A549 (cell line): ENCODE data around the gene ERP44. TPM values are rescaled to one million over a fixed set of nuclear protein-coding genes. Genes with fewer than 3 reads are reported as not detected.

ENCODE experiments used
- ATAC-seq, 2 experiments: fragments of 200-7000 bp in 1 of 2; fragments of >200 bp in 1 of 2; cut with Nextera tagmentation in 1 of 2; cut with Tn5 transposase in 1 of 2; 3 replicates each; pipeline versions ENCODE4 v1.8.0 to v1.9.1; 2018 to 2020; ENCODE audit warnings: mild to moderate bottlenecking in 1 of 2, moderate library complexity in 1 of 2
- CTCF ChIA-PET: fragments of 300-600 bp; sonication (Branson Sonifier 250); formaldehyde crosslinking; extraction: SDS; loops from one replicate; lab custom pipeline; 2021; ENCODE audit warnings: antibody characterized with exemption, inconsistent platforms; lab: Yijun Ruan, JAX
- POLR2A ChIA-PET: fragments of 350-600 bp; formaldehyde crosslinking; extraction: SDS; loops from one replicate; lab custom pipeline; 2021; ENCODE audit warnings: antibody characterized with exemption, inconsistent platforms; lab: Yijun Ruan, JAX
- DNase-seq, 2 experiments: peaks; one replicate each; pipeline versions ENCODE4 v3.0.0 to v3.0.0-alpha.2; 2011 to 2016; ENCODE audit warnings: low read depth in 1 of 2, low spot score in 1 of 2
- FAIRE-seq: peaks from 2 replicates; lab custom pipeline; 2011; peaks lifted over from hg19 to GRCh38; lab: Jason Lieb, UNC
- H3K27ac ChIP-seq, 2 experiments: fragments of >200 bp; sonication (Bioruptor Twin); formaldehyde crosslinking; 3 replicates each; pipeline ENCODE4 v1.5.1; 2016 to 2017
- H3K4me1 ChIP-seq: fragments of >200 bp; sonication (Bioruptor Twin); formaldehyde crosslinking; 3 replicates; pipeline ENCODE4 v1.6.1; 2016
- H3K4me2 ChIP-seq: fragments of >200 bp; sonication (Bioruptor Twin); formaldehyde crosslinking; 3 replicates; pipeline ENCODE4 v1.6.1; 2016
- H3K4me3 ChIP-seq: fragments of >200 bp; sonication (Bioruptor Twin); formaldehyde crosslinking; 3 replicates; pipeline ENCODE4 v1.5.1; 2016
- H3K9me3 ChIP-seq: fragments of >200 bp; sonication (Bioruptor Twin); formaldehyde crosslinking; 3 replicates; pipeline ENCODE4 v1.6.1; 2016
- BCL3 ChIP-seq: fragments of >200 bp; sonication (Bioruptor Twin); formaldehyde crosslinking; IDR thresholded peaks from 3 replicates; pipeline ENCODE4 v1.6.1; 2016
- CBX2 ChIP-seq: fragments of 200-600 bp; sonication (generic); IDR thresholded peaks from 2 replicates; pipeline ENCODE4 v1.6.1; 2016; ENCODE audit warnings: low read depth, mild to moderate bottlenecking, borderline replicate concordance
- CBX8 ChIP-seq: fragments of 200-600 bp; sonication (generic); IDR thresholded peaks from 2 replicates; pipeline ENCODE4 v1.6.1; 2016
- CHD2 ChIP-seq: fragments of 150-350 bp; IDR thresholded peaks from 2 replicates; pipeline ENCODE4 v1.6.1; 2014; ENCODE audit warnings: low read length; ENCODE audit not compliant: partially characterized antibody
- CTCF ChIP-seq: fragments of >200 bp; sonication (Bioruptor Twin); formaldehyde crosslinking; IDR thresholded peaks from 3 replicates; pipeline ENCODE4 v1.5.1; 2016
- EHF ChIP-seq: fragments of 250-450 bp; sonication (Bioruptor Pico); IDR thresholded peaks from 2 replicates; pipeline ENCODE4 v1.5.0; 2020; ENCODE audit warnings: mild to moderate bottlenecking
- FOSB ChIP-seq: fragments of 250-450 bp; sonication (Bioruptor Pico); IDR thresholded peaks from 2 replicates; pipeline ENCODE4 v1.5.0; 2020; ENCODE audit warnings: mild to moderate bottlenecking, moderate library complexity
- FOXS1 ChIP-seq: fragments of 250-450 bp; sonication (Bioruptor Pico); IDR thresholded peaks from 2 replicates; pipeline ENCODE4 v1.5.0; 2020; ENCODE audit warnings: mild to moderate bottlenecking, moderate library complexity
- HDAC2 ChIP-seq: fragments of 200-600 bp; sonication (generic); IDR thresholded peaks from 2 replicates; pipeline ENCODE4 v1.6.1; 2016
- HES2 ChIP-seq: fragments of >200 bp; sonication (Bioruptor Twin); formaldehyde crosslinking; IDR thresholded peaks from 2 replicates; pipeline ENCODE4 v1.6.1; 2016
- HOXA7 ChIP-seq: fragments of 250-450 bp; sonication (Bioruptor Pico); IDR thresholded peaks from 2 replicates; pipeline ENCODE4 v1.5.0; 2020; ENCODE audit warnings: mild to moderate bottlenecking, moderate library complexity
- JUN ChIP-seq, 2 experiments: fragments of >200 bp; sonication (Bioruptor Twin); formaldehyde crosslinking; IDR thresholded peaks; 2 replicates in 1 of 2; 3 replicates in 1 of 2; pipeline ENCODE4 v1.6.1; 2016 to 2017
- JUNB ChIP-seq: fragments of >200 bp; sonication (Bioruptor Twin); formaldehyde crosslinking; IDR thresholded peaks from 2 replicates; pipeline ENCODE4 v1.6.1; 2016
- KDM5A ChIP-seq: fragments of 200-600 bp; sonication (generic); IDR thresholded peaks from 2 replicates; pipeline ENCODE4 v1.6.1; 2016; ENCODE audit warnings: antibody characterized with exemption, mild to moderate bottlenecking
- MYC ChIP-seq: IDR thresholded peaks from 2 replicates; pipeline ENCODE4 v1.6.1; 2012; ENCODE audit warnings: mild to moderate bottlenecking, inconsistent platforms, low read length, improper control_type of control experiment, borderline replicate concordance
- PBX3 ChIP-seq: IDR thresholded peaks from 2 replicates; pipeline ENCODE4 v1.6.1; 2012
- RCOR1 ChIP-seq: fragments of 150-350 bp; IDR thresholded peaks from 2 replicates; pipeline ENCODE4 v1.6.1; 2014; ENCODE audit warnings: antibody characterized with exemption, low read length, low read depth
- REST ChIP-seq: fragments of 200-600 bp; sonication (generic); IDR thresholded peaks from 2 replicates; pipeline ENCODE4 v1.6.1; 2016; ENCODE audit warnings: antibody characterized with exemption, mild to moderate bottlenecking, moderate library complexity
- TP53 ChIP-seq: fragments of 250-450 bp; sonication (Bioruptor Pico); IDR thresholded peaks from 2 replicates; pipeline ENCODE4 v1.5.0; 2021; ENCODE audit warnings: mild to moderate bottlenecking, moderate library complexity
- ZC3H11A ChIP-seq: fragments of 450-650 bp; IDR thresholded peaks from 2 replicates; pipeline ENCODE4 v1.6.1; 2014; ENCODE audit warnings: antibody characterized with exemption, mild to moderate bottlenecking
- WGBS: methylation state at CpG from one replicate; pipeline ENCODE4 v1.1.6; 2017; ENCODE audit errors: missing lambda C conversion rate; 5-methylcytosine and 5-hydroxymethylcytosine counted together
- polyA plus RNA-seq, 4 experiments: library from polyadenylated mRNA; depleted of rRNA in 3 of 4; stranded (reverse); fragments of >200 nt; fragmentation: RNase III in 1 of 4; extraction: RNeasy Plus Mini Kit Qiagen cat#74134 plus additional on column Dnase treatment in 1 of 4; gene quantifications; 2 replicates in 3 of 4; 3 replicates in 1 of 4; pipeline ENCODE4 v1.2.3, GENCODE V29; 2011 to 2017

The ERP44 gene
- polyA plus RNA-seq, 2 of the 4 experiments (the other 2 are of a cell fraction) = 12.4 to 19.4 TPM

GRCh38 chr9:100058699-100059579 is 39.9 kb downstream of the ERP44 start:
- WGBS = 92% methylated on average over 4 of the region's 4 CpGs
- no peak for ATAC-seq
- TF ChIP-seq JUN (IDR thresholded peaks at IDR 0.05) (no peak), HES2 (no peak), MYC (no peak), CBX2 (no peak), BCL3 (no peak), HOXA7 (CRISPR knock-in tag) (no peak), EHF (CRISPR knock-in tag) (no peak), FOSB (no peak), RCOR1 (no peak), TP53 (CRISPR knock-in tag) (no peak), ZC3H11A (no peak), JUNB (no peak), PBX3 (no peak), REST (no peak), FOXS1 (CRISPR knock-in tag) (no peak), CHD2 (no peak), HDAC2 (no peak), KDM5A (no peak), CBX8 (no peak), CTCF (no peak)
- Histone ChIP-seq H3K27ac (no peak overlapping the region), H3K4me1 (peaks cover 12% of the 10 kb centered on the region), H3K4me2 (no peak overlapping the region), H3K9me3 (no peaks in the 10 kb centered on the region), H3K4me3 (no peak overlapping the region)
- no peak for DNase-seq
- CTCF ChIA-PET = no interaction called here
- POLR2A ChIA-PET = no interaction called here
- no peak for FAIRE-seq
